Ishikawa (cell line): Measurements from ENCODE around the gene HMGN4.
A peak's percentile ranks its signal among the peaks of the same experiment; 100 is the strongest.

Experiments
- CEBPB ChIP-seq: IDR thresholded peaks from 2 replicates; pipeline ENCODE4 v1.6.1; 2012
- TF ChIP-seq, protein P1 (sequence below): IDR thresholded peaks from 2 replicates; pipeline ENCODE4 v1.6.1; 2012; ENCODE audit warnings: low read depth, mild to moderate bottlenecking

- 0 out of 2 replicates have a peak, but pooled peaks have one; percentile 5 for TF ChIP-seq CEBPB
- TF ChIP-seq, protein P1, sequence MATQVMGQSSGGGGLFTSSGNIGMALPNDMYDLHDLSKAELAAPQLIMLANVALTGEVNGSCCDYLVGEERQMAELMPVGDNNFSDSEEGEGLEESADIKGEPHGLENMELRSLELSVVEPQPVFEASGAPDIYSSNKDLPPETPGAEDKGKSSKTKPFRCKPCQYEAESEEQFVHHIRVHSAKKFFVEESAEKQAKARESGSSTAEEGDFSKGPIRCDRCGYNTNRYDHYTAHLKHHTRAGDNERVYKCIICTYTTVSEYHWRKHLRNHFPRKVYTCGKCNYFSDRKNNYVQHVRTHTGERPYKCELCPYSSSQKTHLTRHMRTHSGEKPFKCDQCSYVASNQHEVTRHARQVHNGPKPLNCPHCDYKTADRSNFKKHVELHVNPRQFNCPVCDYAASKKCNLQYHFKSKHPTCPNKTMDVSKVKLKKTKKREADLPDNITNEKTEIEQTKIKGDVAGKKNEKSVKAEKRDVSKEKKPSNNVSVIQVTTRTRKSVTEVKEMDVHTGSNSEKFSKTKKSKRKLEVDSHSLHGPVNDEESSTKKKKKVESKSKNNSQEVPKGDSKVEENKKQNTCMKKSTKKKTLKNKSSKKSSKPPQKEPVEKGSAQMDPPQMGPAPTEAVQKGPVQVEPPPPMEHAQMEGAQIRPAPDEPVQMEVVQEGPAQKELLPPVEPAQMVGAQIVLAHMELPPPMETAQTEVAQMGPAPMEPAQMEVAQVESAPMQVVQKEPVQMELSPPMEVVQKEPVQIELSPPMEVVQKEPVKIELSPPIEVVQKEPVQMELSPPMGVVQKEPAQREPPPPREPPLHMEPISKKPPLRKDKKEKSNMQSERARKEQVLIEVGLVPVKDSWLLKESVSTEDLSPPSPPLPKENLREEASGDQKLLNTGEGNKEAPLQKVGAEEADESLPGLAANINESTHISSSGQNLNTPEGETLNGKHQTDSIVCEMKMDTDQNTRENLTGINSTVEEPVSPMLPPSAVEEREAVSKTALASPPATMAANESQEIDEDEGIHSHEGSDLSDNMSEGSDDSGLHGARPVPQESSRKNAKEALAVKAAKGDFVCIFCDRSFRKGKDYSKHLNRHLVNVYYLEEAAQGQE, result no peak
These were observed 33.6 kb downstream of the HMGN4 start for GRCh38 chr6:26571592-26572296.
